Measurements from ENCODE around the gene RPUSD1.

RPUSD1 gene

GRCh38 chr16:775236-775796, 12.9 kb downstream of the RPUSD1 start:
- H3K36me3 Mint-ChIP-seq (ENCODE audit: low read depth), result no peaks in the 10 kb centered on the region
- H3K4me3 Mint-ChIP-seq, result no peak overlapping the region
- no peaks in the 10 kb centered on the region for H3K4me1 Mint-ChIP-seq
- peaks cover 7% of the 10 kb centered on the region for H3K27me3 Mint-ChIP-seq
- H3K9me3 Mint-ChIP-seq, result no peaks in the 10 kb centered on the region
- no peak for DNase-seq
- no peak overlapping the region for H3K27ac Mint-ChIP-seq
- no peak for ATAC-seq

- DNase-seq (no peak), ATAC-seq (no peak)
- H3K36me3 Mint-ChIP-seq (ENCODE audit: low read depth), result no peaks in the 10 kb centered on the region
- H3K27ac Mint-ChIP-seq, result no peak overlapping the region
- H3K9me3 Mint-ChIP-seq, result no peaks in the 10 kb centered on the region
- no peak overlapping the region for H3K4me3 Mint-ChIP-seq
- H3K4me1 Mint-ChIP-seq, result no peaks in the 10 kb centered on the region
- peaks cover 7% of the 10 kb centered on the region for H3K27me3 Mint-ChIP-seq
These were observed 13.8 kb downstream of the RPUSD1 start for GRCh38 chr16:774086-775001.

- Mint-ChIP-seq H3K36me3 (ENCODE audit: low read depth) (no peaks in the 10 kb centered on the region), H3K27me3 (peaks cover 4% of the 10 kb centered on the region), H3K9me3 (no peaks in the 10 kb centered on the region), H3K4me3 (no peak overlapping the region), H3K4me1 (no peaks in the 10 kb centered on the region), H3K27ac (no peak overlapping the region)
- ATAC-seq (no peak), DNase-seq (no peak)
These were observed 15.2 kb downstream of the RPUSD1 start for GRCh38 chr16:772959-773358.

- no peaks in the 10 kb centered on the region for H3K4me1 Mint-ChIP-seq
- no peaks in the 10 kb centered on the region for H3K27me3 Mint-ChIP-seq
- no peaks in the 10 kb centered on the region for H3K9me3 Mint-ChIP-seq
- no peak overlapping the region for H3K4me3 Mint-ChIP-seq
- ATAC-seq (no peak), DNase-seq (no peak)
- no peak overlapping the region for H3K27ac Mint-ChIP-seq
- no peaks in the 10 kb centered on the region for H3K36me3 Mint-ChIP-seq (ENCODE audit: low read depth)
These were observed 17.8 kb downstream of the RPUSD1 start for GRCh38 chr16:770411-770810.

- ATAC-seq, result no peak
These were observed 18.2 kb downstream of the RPUSD1 start for GRCh38 chr16:769934-770333.

GRCh38 chr16:769184-769784, 18.9 kb downstream of the RPUSD1 start:
- H3K9me3 Mint-ChIP-seq, result no peaks in the 10 kb centered on the region
- no peak for ATAC-seq
- H3K27ac Mint-ChIP-seq, result no peak overlapping the region
- H3K27me3 Mint-ChIP-seq, result no peaks in the 10 kb centered on the region
- no peak for DNase-seq
- H3K4me1 Mint-ChIP-seq, result no peaks in the 10 kb centered on the region
- H3K4me3 Mint-ChIP-seq, result no peak overlapping the region
- no peaks in the 10 kb centered on the region for H3K36me3 Mint-ChIP-seq (ENCODE audit: low read depth)

More at GRCh38 chr16:769934-770333, 18.2 kb downstream of the RPUSD1 start:
- Mint-ChIP-seq H3K36me3 (ENCODE audit: low read depth) (no peaks in the 10 kb centered on the region), H3K27me3 (no peaks in the 10 kb centered on the region), H3K27ac (no peak overlapping the region), H3K9me3 (no peaks in the 10 kb centered on the region), H3K4me3 (no peak overlapping the region), H3K4me1 (no peaks in the 10 kb centered on the region)
- no peak for DNase-seq

- no peak overlapping the region for H3K4me3 Mint-ChIP-seq
- H3K4me1 Mint-ChIP-seq, result no peaks in the 10 kb centered on the region
- no peak for DNase-seq
- no peaks in the 10 kb centered on the region for H3K27me3 Mint-ChIP-seq
- H3K36me3 Mint-ChIP-seq (ENCODE audit: low read depth), result no peaks in the 10 kb centered on the region
- no peak for ATAC-seq
- no peak overlapping the region for H3K27ac Mint-ChIP-seq
- H3K9me3 Mint-ChIP-seq, result no peaks in the 10 kb centered on the region
These were observed 19.8 kb downstream of the RPUSD1 start for GRCh38 chr16:768428-768827.

- DNase-seq, result no peak
- no peak overlapping the region for H3K27ac Mint-ChIP-seq
- no peaks in the 10 kb centered on the region for H3K9me3 Mint-ChIP-seq
- no peak overlapping the region for H3K4me3 Mint-ChIP-seq
- H3K27me3 Mint-ChIP-seq, result no peaks in the 10 kb centered on the region
- H3K4me1 Mint-ChIP-seq, result no peaks in the 10 kb centered on the region
- no peaks in the 10 kb centered on the region for H3K36me3 Mint-ChIP-seq (ENCODE audit: low read depth)
- no peak for ATAC-seq
These were observed 20.4 kb downstream of the RPUSD1 start for GRCh38 chr16:767743-768235.

GRCh38 chr16:766820-767640, 21.2 kb downstream of the RPUSD1 start:
- no peaks in the 10 kb centered on the region for H3K36me3 Mint-ChIP-seq (ENCODE audit: low read depth)
- H3K9me3 Mint-ChIP-seq, result no peaks in the 10 kb centered on the region
- no peaks in the 10 kb centered on the region for H3K27me3 Mint-ChIP-seq

GRCh38 chr16:766008-766819, 22.0 kb downstream of the RPUSD1 start:
- H3K27me3 Mint-ChIP-seq, result no peaks in the 10 kb centered on the region
- H3K4me1 Mint-ChIP-seq, result no peaks in the 10 kb centered on the region
- H3K9me3 Mint-ChIP-seq, result no peaks in the 10 kb centered on the region
- H3K27ac Mint-ChIP-seq, result no peak overlapping the region
- no peaks in the 10 kb centered on the region for H3K36me3 Mint-ChIP-seq (ENCODE audit: low read depth)
- H3K4me3 Mint-ChIP-seq, result no peak overlapping the region
- ATAC-seq (no peak), DNase-seq (no peak)

More at GRCh38 chr16:766820-767640, 21.2 kb downstream of the RPUSD1 start:
- no peaks in the 10 kb centered on the region for H3K4me1 Mint-ChIP-seq
- no peak overlapping the region for H3K4me3 Mint-ChIP-seq
- no peak for DNase-seq
- H3K27ac Mint-ChIP-seq, result no peak overlapping the region
- no peak for ATAC-seq

- no peak overlapping the region for H3K4me3 Mint-ChIP-seq
- no peaks in the 10 kb centered on the region for H3K27me3 Mint-ChIP-seq
- DNase-seq, result no peak
- no peaks in the 10 kb centered on the region for H3K4me1 Mint-ChIP-seq
- no peaks in the 10 kb centered on the region for H3K9me3 Mint-ChIP-seq
- no peak for ATAC-seq
- H3K27ac Mint-ChIP-seq, result no peak overlapping the region
- H3K36me3 Mint-ChIP-seq (ENCODE audit: low read depth), result no peaks in the 10 kb centered on the region
These were observed 22.7 kb downstream of the RPUSD1 start for GRCh38 chr16:765488-765865.

- H3K9me3 Mint-ChIP-seq, result no peaks in the 10 kb centered on the region
- no peak overlapping the region for H3K27ac Mint-ChIP-seq
- H3K27me3 Mint-ChIP-seq, result no peaks in the 10 kb centered on the region
- ATAC-seq (no peak), DNase-seq (no peak)
- H3K36me3 Mint-ChIP-seq (ENCODE audit: low read depth), result no peaks in the 10 kb centered on the region
- H3K4me1 Mint-ChIP-seq, result no peaks in the 10 kb centered on the region
- H3K4me3 Mint-ChIP-seq, result no peak overlapping the region
These were observed 23.2 kb downstream of the RPUSD1 start for GRCh38 chr16:764848-765487.

GRCh38 chr16:764184-764750, 23.9 kb downstream of the RPUSD1 start:
- H3K4me3 Mint-ChIP-seq, result no peak overlapping the region
- no peaks in the 10 kb centered on the region for H3K9me3 Mint-ChIP-seq
- DNase-seq, result no peak
- H3K4me1 Mint-ChIP-seq, result no peaks in the 10 kb centered on the region
- H3K36me3 Mint-ChIP-seq (ENCODE audit: low read depth), result no peaks in the 10 kb centered on the region
- no peak for ATAC-seq
- H3K27me3 Mint-ChIP-seq, result no peaks in the 10 kb centered on the region
- H3K27ac Mint-ChIP-seq, result no peak overlapping the region
